Measurements from ENCODE around the gene PTH2. TPM values are rescaled to one million over a fixed set of nuclear protein-coding genes. Genes with fewer than 3 reads are reported as not detected.
A peak's percentile ranks its signal among the peaks of the same experiment; 100 is the strongest.

PTH2 gene
- polyA plus RNA-seq, 3 donors = not detected

DNA sequence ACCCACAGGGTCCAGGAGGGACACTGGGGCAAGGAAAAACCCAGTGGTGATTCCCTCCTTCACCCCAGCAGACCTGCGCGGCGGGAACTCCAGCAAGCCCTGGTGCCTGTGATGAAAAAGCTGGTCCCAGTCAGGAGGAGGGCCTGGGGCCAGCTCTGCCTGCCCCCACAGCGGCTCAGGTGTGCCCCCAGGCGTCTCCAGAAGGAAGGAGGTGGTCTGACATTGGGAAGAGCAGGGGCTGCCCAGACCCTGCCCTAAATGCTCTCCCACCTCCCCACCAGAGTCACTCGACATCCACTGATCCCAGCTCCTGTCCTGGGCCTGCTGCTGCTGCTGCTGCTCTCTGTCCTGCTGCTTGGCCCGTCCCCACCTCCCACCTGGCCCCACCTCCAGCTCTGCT lies 6.2 kb downstream of the PTH2 start:
- H3K9me3 Mint-ChIP-seq = peaks cover 0 to 9% (median 6%) of the 10 kb centered on the region in 7 donors
- H3K4me1 Mint-ChIP-seq = peaks cover 22% of the 10 kb centered on the region
- peaks cover 39 to 44% (median 43%) of the 10 kb centered on the region in 3 donors for H3K27me3 Mint-ChIP-seq (ENCODE audit: low read depth in 3 of 3)
- Histone ChIP-seq H3K4me2 (replicated peaks; ENCODE audit: extremely low read depth, low read length, poor library complexity, severe bottlenecking) (no peak overlapping the region), H3K27ac (ENCODE audit: low read depth in 1 of 2, low read length in 2 of 2) (no peak overlapping the region), H3K36me3 (replicated peaks in 1 of 2; ENCODE audit: control insufficient read depth in 1 of 2, insufficient read depth in 2 of 2, low read length in 2 of 2) (no peaks in the 10 kb centered on the region), H3K27me3 (ENCODE audit: control insufficient read depth in 2 of 2, insufficient read depth in 2 of 2, low read length in 2 of 2) (peaks cover 24 to 29% of the 10 kb centered on the region in 2 donors), H3K9me3 (replicated peaks in 1 of 2; ENCODE audit: control insufficient read depth in 1 of 2, insufficient read depth in 1 of 2, low read length in 2 of 2) (peaks cover 0 to 6% of the 10 kb centered on the region in 2 donors), H3K4me3 (replicated peaks in 1 of 3; ENCODE audit: low read depth in 2 of 3, low read length in 3 of 3) (no peak overlapping the region), H3K9ac (ENCODE audit: insufficient read depth, low read length, poor library complexity, severe bottlenecking) (no peak overlapping the region), H3K4me1 (ENCODE audit: control insufficient read depth in 1 of 2, insufficient read depth in 2 of 2, low read length in 2 of 2) (peaks cover 3 to 4% of the 10 kb centered on the region in 2 donors), H3K79me2 (ENCODE audit: insufficient read depth, low read length) (no peaks in the 10 kb centered on the region), H4K20me1 (ENCODE audit: insufficient read depth, low read length) (no peaks in the 10 kb centered on the region), H2AFZ (ENCODE audit: insufficient read depth, low read depth, low read length, poor library complexity, severe bottlenecking) (no peak overlapping the region)
- H3K27ac Mint-ChIP-seq = no peak overlapping the region
- H3K36me3 Mint-ChIP-seq = peaks cover 0 to 11% of the 10 kb centered on the region in 2 donors
- WGBS (ENCODE audit: insufficient coverage) = 86% methylated on average over 2 of the region's 7 CpGs
- H3K4me3 Mint-ChIP-seq = no peak overlapping the region
- intact Hi-C loops (cut with micrococcal nuclease) = no loop called here
- DNase-seq = no peak
- TF ChIP-seq, protein P1, sequence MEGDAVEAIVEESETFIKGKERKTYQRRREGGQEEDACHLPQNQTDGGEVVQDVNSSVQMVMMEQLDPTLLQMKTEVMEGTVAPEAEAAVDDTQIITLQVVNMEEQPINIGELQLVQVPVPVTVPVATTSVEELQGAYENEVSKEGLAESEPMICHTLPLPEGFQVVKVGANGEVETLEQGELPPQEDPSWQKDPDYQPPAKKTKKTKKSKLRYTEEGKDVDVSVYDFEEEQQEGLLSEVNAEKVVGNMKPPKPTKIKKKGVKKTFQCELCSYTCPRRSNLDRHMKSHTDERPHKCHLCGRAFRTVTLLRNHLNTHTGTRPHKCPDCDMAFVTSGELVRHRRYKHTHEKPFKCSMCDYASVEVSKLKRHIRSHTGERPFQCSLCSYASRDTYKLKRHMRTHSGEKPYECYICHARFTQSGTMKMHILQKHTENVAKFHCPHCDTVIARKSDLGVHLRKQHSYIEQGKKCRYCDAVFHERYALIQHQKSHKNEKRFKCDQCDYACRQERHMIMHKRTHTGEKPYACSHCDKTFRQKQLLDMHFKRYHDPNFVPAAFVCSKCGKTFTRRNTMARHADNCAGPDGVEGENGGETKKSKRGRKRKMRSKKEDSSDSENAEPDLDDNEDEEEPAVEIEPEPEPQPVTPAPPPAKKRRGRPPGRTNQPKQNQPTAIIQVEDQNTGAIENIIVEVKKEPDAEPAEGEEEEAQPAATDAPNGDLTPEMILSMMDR (IDR thresholded peaks at IDR 0.05) = no peak

DNA sequence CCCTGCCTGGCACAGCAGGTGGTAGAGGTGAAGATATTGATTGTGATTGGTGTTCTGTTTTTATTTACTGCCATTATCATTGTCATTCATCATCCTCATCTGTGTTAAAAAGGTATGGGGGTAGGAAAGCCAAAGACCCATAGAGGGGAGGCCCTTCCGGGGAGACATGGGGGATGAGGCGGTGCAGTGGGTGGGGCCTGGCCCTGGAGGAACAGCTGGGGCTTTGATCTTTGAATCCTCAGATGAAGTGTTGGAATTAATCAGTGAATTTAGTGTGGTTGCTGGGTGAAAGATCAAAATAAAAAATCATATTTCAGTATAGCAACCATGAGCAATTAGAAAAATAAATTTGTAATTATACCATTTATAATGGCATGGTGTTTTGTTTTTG lies 7.4 kb downstream of the PTH2 start:
- DNase-seq = no peak
- H3K9me3 ChIP-seq (replicated peaks in 1 of 2; ENCODE audit: control insufficient read depth in 1 of 2, insufficient read depth in 1 of 2, low read length in 2 of 2) = peaks cover 0 to 4% of the 10 kb centered on the region in 2 donors
- H2AFZ ChIP-seq (ENCODE audit: insufficient read depth, low read depth, low read length, poor library complexity, severe bottlenecking) = no peak overlapping the region
- Mint-ChIP-seq H3K4me3 (no peak overlapping the region), H3K27me3 (ENCODE audit: low read depth in 3 of 3) (peaks cover 26 to 32% (median 30%) of the 10 kb centered on the region in 3 donors), H3K27ac (peak overlapping the region in 1 of 7 donors; percentile 25), H3K4me1 (peaks cover 17% of the 10 kb centered on the region), H3K36me3 (peaks cover 0 to 2% of the 10 kb centered on the region in 2 donors), H3K9me3 (peaks cover 0 to 3% (median under 1%) of the 10 kb centered on the region in 7 donors)
- TF ChIP-seq, protein P1 (IDR thresholded peaks at IDR 0.05) = no peak
- no peaks in the 10 kb centered on the region for H3K36me3 ChIP-seq (replicated peaks in 1 of 2; ENCODE audit: control insufficient read depth in 1 of 2, insufficient read depth in 2 of 2, low read length in 2 of 2)
- intact Hi-C loops (cut with micrococcal nuclease) = no loop called here
- no peak overlapping the region for H3K9ac ChIP-seq (ENCODE audit: insufficient read depth, low read length, poor library complexity, severe bottlenecking)
- peaks cover 12 to 17% of the 10 kb centered on the region in 2 donors for H3K27me3 ChIP-seq (ENCODE audit: control insufficient read depth in 2 of 2, insufficient read depth in 2 of 2, low read length in 2 of 2)
- H3K4me1 ChIP-seq (ENCODE audit: control insufficient read depth in 1 of 2, insufficient read depth in 2 of 2, low read length in 2 of 2) = no peaks in the 10 kb centered on the region
- H3K4me3 ChIP-seq (replicated peaks in 1 of 3; ENCODE audit: low read depth in 2 of 3, low read length in 3 of 3) = no peak overlapping the region
- no peaks in the 10 kb centered on the region for H3K79me2 ChIP-seq (ENCODE audit: insufficient read depth, low read length)
- H4K20me1 ChIP-seq (ENCODE audit: insufficient read depth, low read length) = no peaks in the 10 kb centered on the region
- H3K4me2 ChIP-seq (replicated peaks; ENCODE audit: extremely low read depth, low read length, poor library complexity, severe bottlenecking) = no peak overlapping the region
- WGBS (ENCODE audit: insufficient coverage) = no CpG with 5 or more reads among the region's 2 CpGs
- H3K27ac ChIP-seq (ENCODE audit: low read depth in 1 of 2, low read length in 2 of 2) = no peak overlapping the region
